H1 (cell line): ENCODE measurements around the gene USP36. TPM values are rescaled to one million over a fixed set of nuclear protein-coding genes. Genes with fewer than 3 reads are reported as not detected.

Experiments
- CTCF ChIA-PET: fragments of 300-600 bp; sonication (Branson Sonifier 250); formaldehyde crosslinking; loops from one replicate; lab custom pipeline; 2021; ENCODE audit not compliant: partially characterized antibody; lab: Charles Lee
- POLR2A ChIA-PET: fragments of 300-600 bp; sonication (Branson Sonifier 250); formaldehyde crosslinking; loops from one replicate; lab custom pipeline; 2021; ENCODE audit warnings: inconsistent platforms; ENCODE audit not compliant: partially characterized antibody; lab: Charles Lee
- DNase-seq, 2 experiments: peaks; one replicate each; pipeline versions ENCODE4 v3.0.0 to v3.0.0-alpha.2; 2010 to 2022; ENCODE audit warnings: low spot score in 2 of 2, low read depth in 1 of 2, mixed read lengths in 1 of 2
- FAIRE-seq: peaks from 2 replicates; lab custom pipeline; 2011; peaks lifted over from hg19 to GRCh38; lab: Jason Lieb, UNC
- H2AFZ ChIP-seq: 2 replicates; pipeline ENCODE4 v1.8.1; 2012; ENCODE audit warnings: low read length, inconsistent platforms
- H2AK5ac ChIP-seq: 2 replicates; pipeline ENCODE4 v1.6.1; 2013; ENCODE audit warnings: low read depth, low read length
- H2BK120ac ChIP-seq: replicated peaks from 2 replicates; pipeline ENCODE3; 2013; ENCODE audit warnings: low read depth, low read length, inconsistent platforms
- H2BK12ac ChIP-seq: 2 replicates; pipeline ENCODE4 v1.6.1; 2013; ENCODE audit warnings: low read depth, low read length
- H2BK15ac ChIP-seq: 2 replicates; pipeline ENCODE4 v1.6.1; 2013; ENCODE audit warnings: low read length
- H2BK20ac ChIP-seq: 2 replicates; pipeline ENCODE4 v1.6.1; 2013; ENCODE audit warnings: low read length
- H2BK5ac ChIP-seq: 2 replicates; pipeline ENCODE4 v1.6.1; 2013; ENCODE audit warnings: low read depth, low read length
- H3K14ac ChIP-seq: 2 replicates; pipeline ENCODE4 v1.6.1; 2013; ENCODE audit warnings: inconsistent platforms; ENCODE audit not compliant: insufficient read length
- H3K18ac ChIP-seq: 2 replicates; pipeline ENCODE4 v1.6.1; 2013; ENCODE audit warnings: low read length; ENCODE audit errors: extremely low read depth
- H3K23ac ChIP-seq: 2 replicates; pipeline ENCODE4 v1.6.1; 2013; ENCODE audit warnings: inconsistent platforms; ENCODE audit not compliant: insufficient read length
- H3K23me2 ChIP-seq: 2 replicates; pipeline ENCODE4 v1.6.1; 2013; ENCODE audit warnings: low read depth, low read length
- H3K27ac ChIP-seq: 2 replicates; pipeline ENCODE4 v1.6.1; 2011; ENCODE audit warnings: low read depth, low read length, inconsistent platforms
- H3K27me3 ChIP-seq, 4 experiments: replicated peaks in 1 of 4; 1 replicate in 1 of 4; 2 replicates in 3 of 4; pipeline versions ENCODE4 v1.6.1 to v1.8.1; 2011 to 2013; ENCODE audit warnings: low read length in 3 of 4, mild to moderate bottlenecking in 3 of 4, inconsistent platforms in 2 of 4, mixed read lengths in 2 of 4, moderate library complexity in 1 of 4; ENCODE audit not compliant: control insufficient read depth in 3 of 4, insufficient read depth in 3 of 4; ENCODE audit errors: extremely low read depth in 1 of 4
- H3K36me3 ChIP-seq, 4 experiments: 2 replicates each; pipeline versions ENCODE4 v1.6.1 to v1.8.1; 2011 to 2013; ENCODE audit warnings: mild to moderate bottlenecking in 4 of 4, low read length in 3 of 4, moderate library complexity in 2 of 4, control low read depth in 1 of 4, inconsistent platforms in 1 of 4; ENCODE audit not compliant: insufficient read depth in 4 of 4, control insufficient read depth in 2 of 4
- H3K4ac ChIP-seq: replicated peaks from 2 replicates; pipeline ENCODE3; 2013; ENCODE audit warnings: low read length, low read depth, mixed read lengths, inconsistent platforms; ENCODE audit not compliant: insufficient read length
- H3K4me1 ChIP-seq, 4 experiments: replicated peaks in 1 of 4; 1 replicate in 1 of 4; 2 replicates in 3 of 4; pipeline versions ENCODE4 v1.6.1 to v1.8.1; 2011 to 2013; ENCODE audit warnings: low read length in 3 of 4, inconsistent platforms in 2 of 4, mixed read lengths in 1 of 4; ENCODE audit not compliant: insufficient read depth in 4 of 4, control insufficient read depth in 3 of 4
- H3K4me2 ChIP-seq, 2 experiments: 2 replicates each; pipeline versions ENCODE4 v1.6.1 to v1.8.1; 2011 to 2013; ENCODE audit warnings: low read depth in 2 of 2, low read length in 2 of 2, control low read depth in 1 of 2, inconsistent platforms in 1 of 2, mild to moderate bottlenecking in 1 of 2; ENCODE audit not compliant: insufficient read depth in 1 of 2
- H3K4me3 ChIP-seq, 4 experiments: fragments of 200-600, 300-600 bp in 1 of 4; sonication (generic), shearing (Covaris generic), sonication (Bioruptor Twin) in 1 of 4; 2 replicates each; pipeline versions ENCODE4 v1.5.1 to v1.8.1; 2011 to 2016; ENCODE audit warnings: low read length in 4 of 4, low read depth in 3 of 4, control low read depth in 2 of 4, inconsistent platforms in 2 of 4, mild to moderate bottlenecking in 2 of 4, mixed read lengths in 1 of 4, moderate library complexity in 1 of 4; ENCODE audit not compliant: insufficient read depth in 2 of 4; ENCODE audit errors: extremely low read depth in 1 of 4
- H3K56ac ChIP-seq: replicated peaks from 2 replicates; pipeline ENCODE3; 2013; ENCODE audit warnings: low read depth, mild to moderate bottlenecking, mixed read lengths, low read length, inconsistent platforms; ENCODE audit not compliant: insufficient read length
- H3K79me1 ChIP-seq: 2 replicates; pipeline ENCODE4 v1.6.1; 2013; ENCODE audit warnings: low read depth, low read length, control low read depth
- H3K79me2 ChIP-seq, 2 experiments: 2 replicates each; pipeline versions ENCODE4 v1.6.1 to v1.8.1; 2012 to 2013; ENCODE audit warnings: low read length in 2 of 2, mild to moderate bottlenecking in 2 of 2, inconsistent platforms in 1 of 2; ENCODE audit not compliant: insufficient read depth in 2 of 2, control insufficient read depth in 1 of 2
- H3K9ac ChIP-seq, 4 experiments: replicated peaks in 1 of 4; 1 replicate in 1 of 4; 2 replicates in 3 of 4; pipeline versions ENCODE4 v1.6.1 to v1.8.1; 2011 to 2013; ENCODE audit warnings: low read depth in 3 of 4, low read length in 3 of 4, control low read depth in 2 of 4, mild to moderate bottlenecking in 2 of 4, moderate library complexity in 2 of 4, inconsistent platforms in 1 of 4; ENCODE audit errors: extremely low read depth in 1 of 4
- H3K9me3 ChIP-seq, 2 experiments: 2 replicates each; pipeline versions ENCODE4 v1.6.1 to v1.8.1; 2012 to 2013; ENCODE audit warnings: mild to moderate bottlenecking in 2 of 2, moderate library complexity in 2 of 2, control low read depth in 1 of 2, inconsistent platforms in 1 of 2, low read depth in 1 of 2, low read length in 1 of 2, mixed read lengths in 1 of 2; ENCODE audit not compliant: insufficient read depth in 2 of 2
- H4K20me1 ChIP-seq, 2 experiments: replicated peaks in 1 of 2; 2 replicates each; pipeline versions ENCODE3 to v1.8.1; 2011 to 2013; ENCODE audit warnings: inconsistent platforms in 2 of 2, low read length in 2 of 2, mild to moderate bottlenecking in 1 of 2; ENCODE audit not compliant: insufficient read depth in 2 of 2, control insufficient read depth in 1 of 2
- H4K5ac ChIP-seq: 2 replicates; pipeline ENCODE4 v1.6.1; 2013; ENCODE audit warnings: low read length, low read depth, mixed read lengths, inconsistent platforms; ENCODE audit not compliant: insufficient read length
- H4K8ac ChIP-seq: 2 replicates; pipeline ENCODE4 v1.8.0; 2013; ENCODE audit warnings: mild to moderate bottlenecking, moderate library complexity, low read length, inconsistent platforms; ENCODE audit not compliant: insufficient read depth; ENCODE audit errors: extremely low read depth
- H4K91ac ChIP-seq: replicated peaks from 2 replicates; pipeline ENCODE3; 2013; ENCODE audit warnings: low read length, mixed read lengths, inconsistent platforms; ENCODE audit not compliant: insufficient read length
- BCL11A ChIP-seq, 2 experiments: IDR thresholded peaks; one replicate each; pipeline ENCODE4 v1.6.1; 2011; ENCODE audit warnings: low read depth in 2 of 2, low read length in 2 of 2, mild to moderate bottlenecking in 2 of 2
- CREB1 ChIP-seq: IDR thresholded peaks from 2 replicates; pipeline ENCODE4 v1.6.1; 2012; ENCODE audit warnings: inconsistent platforms
- FOSL1 ChIP-seq: IDR thresholded peaks from 2 replicates; pipeline ENCODE4 v1.6.1; 2011; ENCODE audit warnings: mild to moderate bottlenecking, low read depth, low read length, moderate library complexity; ENCODE audit not compliant: insufficient read depth
- KDM5A ChIP-seq: fragments of 200-600 bp; IDR thresholded peaks from 2 replicates; pipeline ENCODE4 v1.7.1; 2012; ENCODE audit warnings: mild to moderate bottlenecking, low read length, inconsistent platforms, mixed read lengths
- PHF8 ChIP-seq: fragments of 200-600 bp; sonication (generic); conservative IDR thresholded peaks from 2 replicates; pipeline ENCODE4 v1.7.1; 2012; ENCODE audit warnings: low read depth, mild to moderate bottlenecking, inconsistent platforms, low read length, moderate library complexity
- RBBP5 ChIP-seq: IDR thresholded peaks from 2 replicates; pipeline ENCODE4 v1.7.1; 2012; ENCODE audit warnings: low read depth, mild to moderate bottlenecking, inconsistent platforms, low read length, moderate library complexity, borderline replicate concordance
- SP1 ChIP-seq: IDR thresholded peaks from 2 replicates; pipeline ENCODE4 v1.6.1; 2011; ENCODE audit warnings: low read depth, low read length
- SP4 ChIP-seq: IDR thresholded peaks from 2 replicates; pipeline ENCODE4 v1.6.1; 2012; ENCODE audit warnings: low read length, inconsistent platforms
- TCF12 ChIP-seq: IDR thresholded peaks from 2 replicates; pipeline ENCODE4 v1.6.1; 2011; ENCODE audit warnings: low read depth, mild to moderate bottlenecking, low read length
- WGBS, 2 experiments: shearing (Covaris generic) in 1 of 2; methylation state at CpG; one replicate each; pipeline versions ENCODE4 v1.1.6 to v1.1.7; 2013 to 2015; ENCODE audit warnings: low lambda C conversion rate in 2 of 2, mixed read lengths in 2 of 2, inconsistent platforms in 1 of 2, low coverage in 1 of 2, missing lambda C conversion rate in 1 of 2; ENCODE audit not compliant: insufficient replicate concordance in 2 of 2, insufficient coverage in 1 of 2, insufficient read length in 1 of 2; ENCODE audit errors: extremely low coverage in 1 of 2, missing lambda C conversion rate in 1 of 2; 5-methylcytosine and 5-hydroxymethylcytosine counted together
- polyA plus RNA-seq, 7 experiments: library from polyadenylated mRNA; depleted of rRNA in 3 of 7; stranded (reverse) in 5 of 7; unstranded in 2 of 7; fragments of >200 nt in 5 of 7; fragments of 200-250 nt in 2 of 7; gene quantifications; 1 replicate in 5 of 7; 2 replicates in 1 of 7; 4 replicates in 1 of 7; pipeline versions ENCODE4 v1.2.1 to v1.2.3, GENCODE V29; 2011 to 2013; ENCODE audit warnings: missing spikeins in 2 of 7, mixed read lengths in 2 of 7
- total RNA-seq: library from RNA; stranded (reverse); fragmentation: NEBNext Ultra II Directional; extraction: Animal tissue kit (Norgen Biotek cat#: 25700); gene quantifications from 2 replicates; pipeline ENCODE4 v1.2.1, GENCODE V29; 2021
- TF ChIP-seq, protein P1 (sequence below), 3 experiments: IDR thresholded peaks; 1 replicate in 2 of 3; 2 replicates in 1 of 3; pipeline versions ENCODE4 v1.5.1 to v1.6.1; 2011; ENCODE audit warnings: low read length in 3 of 3, mild to moderate bottlenecking in 3 of 3, inconsistent platforms in 2 of 3, low read depth in 1 of 3, moderate library complexity in 1 of 3; ENCODE audit not compliant: insufficient read depth in 1 of 3; ENCODE audit errors: control extremely low read depth in 1 of 3

Gene USP36
- total and polyA plus RNA-seq, 2 of the 8 experiments (the other 6 are each of a cell fraction or from before 2014, with no cell fraction given), result 40.7 to 67.7 TPM

DNA sequence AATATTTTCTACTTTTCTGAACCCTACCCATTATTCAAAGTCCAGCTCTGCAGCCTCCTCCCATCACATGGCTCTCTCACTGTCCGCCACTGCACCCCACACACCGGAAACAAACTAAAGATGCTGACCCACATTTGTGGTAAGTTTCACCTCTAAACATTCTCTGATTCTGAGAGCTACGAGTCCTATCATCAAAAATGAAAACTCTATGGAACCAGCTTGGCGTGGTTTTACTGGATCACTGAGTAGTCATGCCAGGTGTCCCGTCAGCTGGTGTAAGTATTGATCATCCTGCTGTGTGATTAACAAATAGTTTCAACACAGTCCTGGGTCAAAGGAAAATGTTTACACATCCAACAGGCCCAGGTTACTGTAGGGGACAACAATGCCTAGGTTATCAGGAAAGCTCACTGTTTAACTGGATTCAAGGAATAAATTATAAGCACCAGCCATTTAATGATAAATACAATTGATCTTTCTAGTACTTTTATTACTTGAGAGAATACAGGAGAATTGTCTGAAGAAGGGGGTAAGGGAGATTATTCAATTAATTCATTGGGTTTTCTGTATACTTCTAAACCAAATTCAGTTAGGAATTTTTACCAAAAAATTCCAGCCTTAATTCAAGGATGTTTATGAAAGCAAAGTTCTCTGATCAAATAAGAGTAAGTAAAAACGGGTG is 92.4 kb downstream of the USP36 start:
- no peak overlapping the region for H2BK20ac ChIP-seq
- no peak overlapping the region for H2BK5ac ChIP-seq
- WGBS, 2 experiments, result 81% methylated on average over 6 of the region's 6 CpGs; no CpG with 5 or more reads in 1 of the 2 experiments
- no peak overlapping the region for H3K14ac ChIP-seq
- TF ChIP-seq BCL11A (IDR thresholded peaks at IDR 0.05; ENCODE audit: low read depth in 2 of 2, low read length in 2 of 2), result no peak
- no peak for TF ChIP-seq TCF12
- TF ChIP-seq FOSL1, result no peak
- TF ChIP-seq SP1, result no peak
- TF ChIP-seq CREB1, result no peak
- no peak for TF ChIP-seq KDM5A
- no peak for TF ChIP-seq SP4
- TF ChIP-seq RBBP5, result no peak
- TF ChIP-seq, protein P1, sequence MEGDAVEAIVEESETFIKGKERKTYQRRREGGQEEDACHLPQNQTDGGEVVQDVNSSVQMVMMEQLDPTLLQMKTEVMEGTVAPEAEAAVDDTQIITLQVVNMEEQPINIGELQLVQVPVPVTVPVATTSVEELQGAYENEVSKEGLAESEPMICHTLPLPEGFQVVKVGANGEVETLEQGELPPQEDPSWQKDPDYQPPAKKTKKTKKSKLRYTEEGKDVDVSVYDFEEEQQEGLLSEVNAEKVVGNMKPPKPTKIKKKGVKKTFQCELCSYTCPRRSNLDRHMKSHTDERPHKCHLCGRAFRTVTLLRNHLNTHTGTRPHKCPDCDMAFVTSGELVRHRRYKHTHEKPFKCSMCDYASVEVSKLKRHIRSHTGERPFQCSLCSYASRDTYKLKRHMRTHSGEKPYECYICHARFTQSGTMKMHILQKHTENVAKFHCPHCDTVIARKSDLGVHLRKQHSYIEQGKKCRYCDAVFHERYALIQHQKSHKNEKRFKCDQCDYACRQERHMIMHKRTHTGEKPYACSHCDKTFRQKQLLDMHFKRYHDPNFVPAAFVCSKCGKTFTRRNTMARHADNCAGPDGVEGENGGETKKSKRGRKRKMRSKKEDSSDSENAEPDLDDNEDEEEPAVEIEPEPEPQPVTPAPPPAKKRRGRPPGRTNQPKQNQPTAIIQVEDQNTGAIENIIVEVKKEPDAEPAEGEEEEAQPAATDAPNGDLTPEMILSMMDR (IDR thresholded peaks at IDR 0.05; ENCODE audit: control extremely low read depth in 1 of 3, insufficient read depth in 1 of 3, low read depth in 1 of 3, low read length in 3 of 3), result no peak
- TF ChIP-seq PHF8, result no peak
- H3K79me2 ChIP-seq, result 0 out of 4 replicates have a peak, but pooled peaks cover 0 to 4% of the 10 kb centered on the region in 2 experiments
- H3K27me3 ChIP-seq, result no peaks in the 10 kb centered on the region
- H3K4me2 ChIP-seq, result no peak overlapping the region
- H4K5ac ChIP-seq, result no peak overlapping the region
- H4K91ac ChIP-seq, result no peak overlapping the region
- no peak overlapping the region for H2AFZ ChIP-seq
- no peaks in the 10 kb centered on the region for H3K36me3 ChIP-seq
- no peak overlapping the region for H3K9ac ChIP-seq
- H3K27ac ChIP-seq, result no peak overlapping the region
- H4K8ac ChIP-seq, result no peak overlapping the region
- no peaks in the 10 kb centered on the region for H3K9me3 ChIP-seq
- POLR2A ChIA-PET, result no interaction called here
- DNase-seq (no peak), FAIRE-seq (no peak)
- H3K23me2 ChIP-seq, result no peaks in the 10 kb centered on the region
- CTCF ChIA-PET, result interaction anchor here (0.8 to 1.3 kb wide), 3 partner anchors 27 to 113 kb away, joined by 3 read pairs; no protein-coding TSS in a partner anchor
- H2BK12ac ChIP-seq, result no peak overlapping the region
- peaks cover 0 to 8% (median 0%) of the 10 kb centered on the region in 4 experiments; a peak in 1 of 7 replicates for H3K4me1 ChIP-seq
- no peak overlapping the region for H2BK15ac ChIP-seq
- no peak overlapping the region for H3K56ac ChIP-seq
- no peak overlapping the region for H3K18ac ChIP-seq
- no peak overlapping the region for H3K4ac ChIP-seq
- no peak overlapping the region for H2AK5ac ChIP-seq
- H3K4me3 ChIP-seq, result no peak overlapping the region
- no peaks in the 10 kb centered on the region; the same call in 1 of the 2 replicates for H3K79me1 ChIP-seq
- no peak overlapping the region for H3K23ac ChIP-seq
- H4K20me1 ChIP-seq, result peaks cover under 1 to 3% of the 10 kb centered on the region in 2 experiments
- no peak overlapping the region for H2BK120ac ChIP-seq
